Gastroesophageal sphincter (tissue), 3 donors: ENCODE measurements around the gene KPNB1.
A peak's percentile ranks its signal among the peaks of the same experiment; 100 is the strongest.

Experiments used
- POLR2A ChIP-seq, 2 donors: fragments of 450-650 bp; IDR thresholded peaks; one replicate each; pipeline ENCODE4 v1.6.1; 2017; ENCODE audit warnings: antibody characterized with exemption in 2 of 2, mild to moderate bottlenecking in 2 of 2, moderate library complexity in 1 of 2
- POLR2AphosphoS5 ChIP-seq: sonication (generic); formaldehyde crosslinking; IDR thresholded peaks from one replicate; pipeline ENCODE4 v1.6.1; 2017; ENCODE audit warnings: antibody characterized with exemption
- TF ChIP-seq, protein P1 (sequence below), 4 experiments: fragments of 200-600 bp in 2 of 4; fragments of 450-650 bp in 2 of 4; sonication (generic) in 1 of 4; IDR thresholded peaks; one replicate each; pipeline ENCODE4 v1.5.1; 2017 to 2019; ENCODE audit warnings: antibody characterized with exemption in 4 of 4, mild to moderate bottlenecking in 2 of 4, moderate library complexity in 2 of 4

DNA sequence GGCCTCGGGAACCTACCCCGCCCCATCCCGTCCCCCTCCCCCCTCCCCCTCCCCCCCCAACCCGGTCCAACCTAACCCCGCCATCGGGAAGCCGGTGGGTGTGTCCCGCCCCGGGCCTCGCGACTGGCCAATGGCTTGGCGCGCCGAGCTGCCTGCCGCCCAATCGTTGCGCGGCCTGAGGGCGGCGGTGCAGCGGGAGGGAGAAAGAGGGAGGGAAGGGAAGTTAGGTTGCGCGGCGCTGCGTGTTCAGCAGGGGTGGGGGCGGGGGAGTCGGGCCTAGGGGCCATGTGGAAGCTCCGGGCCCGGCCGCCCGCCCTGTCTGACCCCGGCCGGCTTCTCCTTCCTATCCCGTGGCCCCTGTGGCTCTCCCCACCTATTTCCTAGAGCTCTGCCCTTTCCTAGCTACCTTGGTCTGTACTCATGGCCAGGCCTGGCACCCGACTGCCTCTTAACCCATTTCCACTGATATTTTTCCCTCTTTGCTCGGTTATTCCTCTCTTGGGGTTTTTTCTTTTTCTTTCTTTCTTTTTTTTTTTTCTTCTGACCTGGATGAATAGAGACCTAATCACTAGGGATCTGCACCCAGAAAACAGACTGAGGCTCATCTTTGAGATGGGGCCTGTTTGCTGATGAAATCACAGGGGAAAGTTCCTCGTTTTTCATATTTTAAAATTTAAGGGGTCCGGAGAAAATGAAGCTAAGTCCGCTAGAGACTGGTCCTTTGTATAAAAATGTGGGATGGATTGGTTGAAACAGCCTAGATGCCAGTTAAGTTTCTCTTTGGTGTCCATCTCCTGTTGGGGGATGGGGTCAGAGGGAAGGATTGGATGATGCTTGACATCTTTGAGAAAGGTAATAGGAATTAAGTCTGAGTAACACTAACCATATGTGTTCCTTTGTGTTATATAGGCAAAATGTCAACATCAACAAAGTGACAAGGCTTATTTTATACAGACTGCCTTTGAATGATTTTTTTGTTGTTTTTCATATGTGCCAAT is 1.1 kb downstream of the KPNB1 start:
- TF ChIP-seq, protein P1, sequence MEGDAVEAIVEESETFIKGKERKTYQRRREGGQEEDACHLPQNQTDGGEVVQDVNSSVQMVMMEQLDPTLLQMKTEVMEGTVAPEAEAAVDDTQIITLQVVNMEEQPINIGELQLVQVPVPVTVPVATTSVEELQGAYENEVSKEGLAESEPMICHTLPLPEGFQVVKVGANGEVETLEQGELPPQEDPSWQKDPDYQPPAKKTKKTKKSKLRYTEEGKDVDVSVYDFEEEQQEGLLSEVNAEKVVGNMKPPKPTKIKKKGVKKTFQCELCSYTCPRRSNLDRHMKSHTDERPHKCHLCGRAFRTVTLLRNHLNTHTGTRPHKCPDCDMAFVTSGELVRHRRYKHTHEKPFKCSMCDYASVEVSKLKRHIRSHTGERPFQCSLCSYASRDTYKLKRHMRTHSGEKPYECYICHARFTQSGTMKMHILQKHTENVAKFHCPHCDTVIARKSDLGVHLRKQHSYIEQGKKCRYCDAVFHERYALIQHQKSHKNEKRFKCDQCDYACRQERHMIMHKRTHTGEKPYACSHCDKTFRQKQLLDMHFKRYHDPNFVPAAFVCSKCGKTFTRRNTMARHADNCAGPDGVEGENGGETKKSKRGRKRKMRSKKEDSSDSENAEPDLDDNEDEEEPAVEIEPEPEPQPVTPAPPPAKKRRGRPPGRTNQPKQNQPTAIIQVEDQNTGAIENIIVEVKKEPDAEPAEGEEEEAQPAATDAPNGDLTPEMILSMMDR (IDR thresholded peaks at IDR 0.05) = no peak
- TF ChIP-seq POLR2AphosphoS5 (peak; percentile 30), POLR2A (IDR thresholded peaks at IDR 0.05) (no peak)
